GM23338 (cell line): ENCODE measurements around the gene ADAMTSL4.

Experiments
- EZH2 ChIP-seq: fragments of 200-600 bp; sonication (generic); IDR thresholded peaks from one replicate; pipeline ENCODE4 v1.8.0; 2017; ENCODE audit warnings: antibody characterized with exemption, mild to moderate bottlenecking, low read depth; ENCODE audit not compliant: unreplicated experiment
- EZH2phosphoT487 ChIP-seq: fragments of 200-600 bp; sonication (generic); IDR thresholded peaks from one replicate; pipeline ENCODE4 v1.8.1; 2018; ENCODE audit warnings: antibody characterized with exemption; ENCODE audit not compliant: unreplicated experiment
- JUNB ChIP-seq: IDR thresholded peaks from one replicate; pipeline ENCODE4 v1.6.1; 2016; ENCODE audit warnings: antibody characterized with exemption; ENCODE audit not compliant: unreplicated experiment
- POLR2AphosphoS5 ChIP-seq: IDR thresholded peaks from 2 replicates; pipeline ENCODE4 v1.6.1; 2016; ENCODE audit warnings: antibody characterized with exemption, low read depth
- ZNF331 ChIP-seq: fragments of 250-450 bp; sonication (Bioruptor Pico); IDR thresholded peaks from 2 replicates; pipeline ENCODE4 v1.5.0; 2020; ENCODE audit warnings: low read depth, mild to moderate bottlenecking, moderate library complexity
- TF ChIP-seq, protein P1 (sequence below), 2 experiments: fragments of 200-600 bp in 1 of 2; sonication (generic) in 1 of 2; conservative IDR thresholded peaks; 2 replicates each; pipeline versions ENCODE4 v1.5.1 to v1.6.1; 2016 to 2017; ENCODE audit warnings: antibody characterized with exemption in 2 of 2, low read depth in 2 of 2, mild to moderate bottlenecking in 2 of 2, moderate library complexity in 1 of 2
- TF ChIP-seq, protein P2 (sequence below): IDR thresholded peaks from one replicate; pipeline ENCODE4 v1.6.1; 2018; ENCODE audit warnings: antibody characterized with exemption; ENCODE audit not compliant: unreplicated experiment
- TF ChIP-seq, protein P3 (sequence below): IDR thresholded peaks from 2 replicates; pipeline ENCODE4 v1.6.1; 2016; ENCODE audit warnings: antibody characterized with exemption

DNA sequence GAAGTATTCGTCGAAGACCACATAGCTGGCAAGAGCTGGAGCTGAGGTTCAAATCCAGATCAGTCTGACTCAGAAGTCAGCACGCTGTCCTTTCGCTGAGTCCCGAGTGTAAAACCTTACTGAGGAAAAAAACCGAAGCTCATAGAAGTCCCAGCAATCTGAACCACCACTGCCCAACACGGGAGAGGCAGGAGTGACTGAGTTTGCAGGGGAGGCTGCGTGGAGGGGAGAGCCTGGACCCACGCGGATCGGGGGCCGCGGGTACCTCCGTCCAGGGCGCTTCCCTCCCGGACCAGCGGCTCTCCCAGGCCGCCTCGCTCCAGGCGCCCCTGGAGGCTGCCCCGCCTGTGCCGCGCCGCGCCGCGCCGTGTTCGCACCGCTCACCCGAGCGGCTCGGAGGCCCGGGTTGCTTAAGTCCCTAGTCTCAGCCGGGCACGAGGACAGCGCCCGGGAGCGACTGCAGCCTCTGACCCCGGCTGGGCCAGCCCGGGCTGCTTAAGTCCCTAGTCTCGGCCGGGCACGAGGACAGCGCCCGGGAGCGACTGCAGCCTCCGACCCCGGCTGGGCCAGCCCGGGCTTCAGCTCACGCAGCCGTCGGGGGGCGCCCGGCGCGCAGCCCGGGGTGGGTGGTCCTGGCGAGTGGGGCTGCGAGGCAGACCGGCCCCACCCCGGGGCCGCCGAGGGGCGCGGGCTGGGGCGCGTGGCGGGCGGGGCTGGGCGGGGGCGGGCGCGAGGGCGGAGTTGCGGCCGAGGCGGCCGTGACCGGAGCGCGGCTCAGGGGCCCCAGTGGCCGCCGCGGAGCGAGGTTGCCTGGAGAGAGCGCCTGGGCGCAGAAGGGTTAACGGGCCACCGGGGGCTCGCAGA is at the start of gene ADAMTSL4:
- TF ChIP-seq, protein P1, sequence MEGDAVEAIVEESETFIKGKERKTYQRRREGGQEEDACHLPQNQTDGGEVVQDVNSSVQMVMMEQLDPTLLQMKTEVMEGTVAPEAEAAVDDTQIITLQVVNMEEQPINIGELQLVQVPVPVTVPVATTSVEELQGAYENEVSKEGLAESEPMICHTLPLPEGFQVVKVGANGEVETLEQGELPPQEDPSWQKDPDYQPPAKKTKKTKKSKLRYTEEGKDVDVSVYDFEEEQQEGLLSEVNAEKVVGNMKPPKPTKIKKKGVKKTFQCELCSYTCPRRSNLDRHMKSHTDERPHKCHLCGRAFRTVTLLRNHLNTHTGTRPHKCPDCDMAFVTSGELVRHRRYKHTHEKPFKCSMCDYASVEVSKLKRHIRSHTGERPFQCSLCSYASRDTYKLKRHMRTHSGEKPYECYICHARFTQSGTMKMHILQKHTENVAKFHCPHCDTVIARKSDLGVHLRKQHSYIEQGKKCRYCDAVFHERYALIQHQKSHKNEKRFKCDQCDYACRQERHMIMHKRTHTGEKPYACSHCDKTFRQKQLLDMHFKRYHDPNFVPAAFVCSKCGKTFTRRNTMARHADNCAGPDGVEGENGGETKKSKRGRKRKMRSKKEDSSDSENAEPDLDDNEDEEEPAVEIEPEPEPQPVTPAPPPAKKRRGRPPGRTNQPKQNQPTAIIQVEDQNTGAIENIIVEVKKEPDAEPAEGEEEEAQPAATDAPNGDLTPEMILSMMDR (conservative IDR thresholded peaks at IDR 0.05; ENCODE audit: low read depth in 2 of 2): peak in 1 of 2 experiments; percentile 22; a peak in 2 of 4 replicates
- peak; percentile 26 for TF ChIP-seq EZH2
- TF ChIP-seq, protein P2, sequence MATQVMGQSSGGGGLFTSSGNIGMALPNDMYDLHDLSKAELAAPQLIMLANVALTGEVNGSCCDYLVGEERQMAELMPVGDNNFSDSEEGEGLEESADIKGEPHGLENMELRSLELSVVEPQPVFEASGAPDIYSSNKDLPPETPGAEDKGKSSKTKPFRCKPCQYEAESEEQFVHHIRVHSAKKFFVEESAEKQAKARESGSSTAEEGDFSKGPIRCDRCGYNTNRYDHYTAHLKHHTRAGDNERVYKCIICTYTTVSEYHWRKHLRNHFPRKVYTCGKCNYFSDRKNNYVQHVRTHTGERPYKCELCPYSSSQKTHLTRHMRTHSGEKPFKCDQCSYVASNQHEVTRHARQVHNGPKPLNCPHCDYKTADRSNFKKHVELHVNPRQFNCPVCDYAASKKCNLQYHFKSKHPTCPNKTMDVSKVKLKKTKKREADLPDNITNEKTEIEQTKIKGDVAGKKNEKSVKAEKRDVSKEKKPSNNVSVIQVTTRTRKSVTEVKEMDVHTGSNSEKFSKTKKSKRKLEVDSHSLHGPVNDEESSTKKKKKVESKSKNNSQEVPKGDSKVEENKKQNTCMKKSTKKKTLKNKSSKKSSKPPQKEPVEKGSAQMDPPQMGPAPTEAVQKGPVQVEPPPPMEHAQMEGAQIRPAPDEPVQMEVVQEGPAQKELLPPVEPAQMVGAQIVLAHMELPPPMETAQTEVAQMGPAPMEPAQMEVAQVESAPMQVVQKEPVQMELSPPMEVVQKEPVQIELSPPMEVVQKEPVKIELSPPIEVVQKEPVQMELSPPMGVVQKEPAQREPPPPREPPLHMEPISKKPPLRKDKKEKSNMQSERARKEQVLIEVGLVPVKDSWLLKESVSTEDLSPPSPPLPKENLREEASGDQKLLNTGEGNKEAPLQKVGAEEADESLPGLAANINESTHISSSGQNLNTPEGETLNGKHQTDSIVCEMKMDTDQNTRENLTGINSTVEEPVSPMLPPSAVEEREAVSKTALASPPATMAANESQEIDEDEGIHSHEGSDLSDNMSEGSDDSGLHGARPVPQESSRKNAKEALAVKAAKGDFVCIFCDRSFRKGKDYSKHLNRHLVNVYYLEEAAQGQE: no peak
- TF ChIP-seq ZNF331 (CRISPR knock-in tag): no peak
- no peak for TF ChIP-seq JUNB
- no peak for TF ChIP-seq POLR2AphosphoS5
- no peak for TF ChIP-seq EZH2phosphoT487
- TF ChIP-seq, protein P3, sequence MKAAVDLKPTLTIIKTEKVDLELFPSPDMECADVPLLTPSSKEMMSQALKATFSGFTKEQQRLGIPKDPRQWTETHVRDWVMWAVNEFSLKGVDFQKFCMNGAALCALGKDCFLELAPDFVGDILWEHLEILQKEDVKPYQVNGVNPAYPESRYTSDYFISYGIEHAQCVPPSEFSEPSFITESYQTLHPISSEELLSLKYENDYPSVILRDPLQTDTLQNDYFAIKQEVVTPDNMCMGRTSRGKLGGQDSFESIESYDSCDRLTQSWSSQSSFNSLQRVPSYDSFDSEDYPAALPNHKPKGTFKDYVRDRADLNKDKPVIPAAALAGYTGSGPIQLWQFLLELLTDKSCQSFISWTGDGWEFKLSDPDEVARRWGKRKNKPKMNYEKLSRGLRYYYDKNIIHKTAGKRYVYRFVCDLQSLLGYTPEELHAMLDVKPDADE: no peak
